Measurements from ENCODE around the gene NRG2. TPM values are rescaled to one million over a fixed set of nuclear protein-coding genes. Genes with fewer than 3 reads are reported as not detected.

NRG2 gene
- total RNA-seq, 2 donors from 2014 or later: 6.6 to 11.1 TPM

DNA sequence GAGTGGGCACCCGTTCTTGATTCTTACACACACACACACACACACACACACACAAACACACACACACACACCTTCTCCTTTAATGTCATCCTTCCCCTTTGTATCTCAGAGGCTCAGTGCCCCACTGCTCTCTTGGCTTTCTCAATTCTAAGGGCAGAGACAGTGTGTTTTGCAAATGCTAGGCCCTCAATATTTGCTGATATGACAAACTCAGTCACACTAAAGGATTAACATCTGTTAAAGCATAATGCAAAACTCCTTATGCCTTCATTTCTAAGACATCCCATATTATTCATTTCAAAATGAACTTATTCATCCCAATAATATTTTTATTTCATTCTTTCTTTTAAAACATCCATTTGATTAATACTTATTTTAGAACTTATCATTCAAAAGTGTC lies 8.9 kb upstream of the NRG2 start:
- H3K9me3 ChIP-seq: no peaks in the 10 kb centered on the region
- intact Hi-C loops (cut with DNase I): no loop called here
- no peaks in the 10 kb centered on the region for H3K36me3 ChIP-seq
- 50% methylated on average over 1 of the region's 1 CpG for WGBS
- H3K27me3 ChIP-seq (replicated peaks; ENCODE audit: insufficient read depth): no peaks in the 10 kb centered on the region
- DNase-seq (ENCODE audit: low spot score): no peak
- no peaks in the 10 kb centered on the region for H3K4me1 ChIP-seq (replicated peaks)
- TF ChIP-seq POLR2A (IDR thresholded peaks at IDR 0.05) (no peak), POLR2AphosphoS5 (IDR thresholded peaks at IDR 0.05) (no peak)
- TF ChIP-seq, protein P1, sequence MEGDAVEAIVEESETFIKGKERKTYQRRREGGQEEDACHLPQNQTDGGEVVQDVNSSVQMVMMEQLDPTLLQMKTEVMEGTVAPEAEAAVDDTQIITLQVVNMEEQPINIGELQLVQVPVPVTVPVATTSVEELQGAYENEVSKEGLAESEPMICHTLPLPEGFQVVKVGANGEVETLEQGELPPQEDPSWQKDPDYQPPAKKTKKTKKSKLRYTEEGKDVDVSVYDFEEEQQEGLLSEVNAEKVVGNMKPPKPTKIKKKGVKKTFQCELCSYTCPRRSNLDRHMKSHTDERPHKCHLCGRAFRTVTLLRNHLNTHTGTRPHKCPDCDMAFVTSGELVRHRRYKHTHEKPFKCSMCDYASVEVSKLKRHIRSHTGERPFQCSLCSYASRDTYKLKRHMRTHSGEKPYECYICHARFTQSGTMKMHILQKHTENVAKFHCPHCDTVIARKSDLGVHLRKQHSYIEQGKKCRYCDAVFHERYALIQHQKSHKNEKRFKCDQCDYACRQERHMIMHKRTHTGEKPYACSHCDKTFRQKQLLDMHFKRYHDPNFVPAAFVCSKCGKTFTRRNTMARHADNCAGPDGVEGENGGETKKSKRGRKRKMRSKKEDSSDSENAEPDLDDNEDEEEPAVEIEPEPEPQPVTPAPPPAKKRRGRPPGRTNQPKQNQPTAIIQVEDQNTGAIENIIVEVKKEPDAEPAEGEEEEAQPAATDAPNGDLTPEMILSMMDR (IDR thresholded peaks at IDR 0.05): no peak
- H3K27ac ChIP-seq: no peak overlapping the region
- no peak overlapping the region for H3K4me3 ChIP-seq

DNA sequence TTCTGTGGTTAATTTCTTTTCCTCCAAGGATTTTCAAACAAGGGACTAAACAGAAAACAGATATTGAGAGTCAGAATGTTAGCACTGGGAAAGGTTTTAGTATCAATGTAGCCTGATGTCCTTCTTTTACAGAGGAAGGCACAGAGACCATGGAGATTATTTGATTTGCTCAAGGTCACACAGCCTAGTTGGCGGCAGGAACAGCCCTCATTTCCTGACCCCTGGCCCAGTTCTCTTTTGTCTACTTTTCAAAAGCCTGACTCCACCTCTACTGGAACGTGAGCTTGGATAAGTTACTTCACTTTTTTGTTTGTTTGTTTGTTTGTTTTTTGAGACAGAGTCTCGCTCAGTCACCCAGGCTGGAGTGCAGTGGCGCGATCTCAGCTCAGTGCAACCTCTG lies 6.6 kb upstream of the NRG2 start:
- Histone ChIP-seq H3K4me3 (no peak overlapping the region), H3K4me1 (replicated peaks) (no peaks in the 10 kb centered on the region), H3K36me3 (no peaks in the 10 kb centered on the region), H3K27ac (no peak overlapping the region), H3K9me3 (no peaks in the 10 kb centered on the region), H3K27me3 (replicated peaks; ENCODE audit: insufficient read depth) (no peaks in the 10 kb centered on the region)
- WGBS: 85% methylated on average over 5 of the region's 5 CpGs
- TF ChIP-seq, protein P1 (IDR thresholded peaks at IDR 0.05): no peak
- TF ChIP-seq POLR2A (IDR thresholded peaks at IDR 0.05) (no peak), POLR2AphosphoS5 (IDR thresholded peaks at IDR 0.05) (no peak)
- DNase-seq (ENCODE audit: low spot score): no peak
- intact Hi-C loops (cut with DNase I): no loop called here

DNA sequence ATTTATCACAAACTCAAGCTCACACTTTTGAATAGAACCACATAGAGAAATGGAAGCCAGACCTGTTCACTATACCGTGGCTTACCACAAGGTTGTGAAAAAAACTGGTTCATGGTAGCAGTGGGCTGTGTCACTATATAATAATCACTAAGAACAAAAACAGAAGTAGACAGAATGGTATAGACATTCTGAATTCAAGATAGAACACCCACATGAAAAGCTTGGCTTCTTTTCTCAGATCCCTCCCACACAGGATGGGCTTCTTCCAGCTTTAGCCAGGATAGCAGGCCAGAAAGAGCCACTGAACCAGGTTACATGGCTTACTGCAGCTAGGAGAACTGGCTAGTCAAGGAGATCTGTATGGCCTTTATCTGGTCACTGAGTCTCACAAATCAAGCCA lies 6.1 kb upstream of the NRG2 start:
- Histone ChIP-seq H3K27ac (no peak overlapping the region), H3K4me1 (replicated peaks) (no peaks in the 10 kb centered on the region), H3K4me3 (no peak overlapping the region), H3K9me3 (no peaks in the 10 kb centered on the region), H3K27me3 (replicated peaks; ENCODE audit: insufficient read depth) (no peaks in the 10 kb centered on the region), H3K36me3 (no peaks in the 10 kb centered on the region)
- DNase-seq (ENCODE audit: low spot score): no peak
- TF ChIP-seq, protein P1 (IDR thresholded peaks at IDR 0.05): no peak
- TF ChIP-seq POLR2A (IDR thresholded peaks at IDR 0.05): no peak
- no peak for TF ChIP-seq POLR2AphosphoS5 (IDR thresholded peaks at IDR 0.05)
- intact Hi-C loops (cut with DNase I): no loop called here
- WGBS: 76% methylated on average over 1 of the region's 1 CpG

DNA sequence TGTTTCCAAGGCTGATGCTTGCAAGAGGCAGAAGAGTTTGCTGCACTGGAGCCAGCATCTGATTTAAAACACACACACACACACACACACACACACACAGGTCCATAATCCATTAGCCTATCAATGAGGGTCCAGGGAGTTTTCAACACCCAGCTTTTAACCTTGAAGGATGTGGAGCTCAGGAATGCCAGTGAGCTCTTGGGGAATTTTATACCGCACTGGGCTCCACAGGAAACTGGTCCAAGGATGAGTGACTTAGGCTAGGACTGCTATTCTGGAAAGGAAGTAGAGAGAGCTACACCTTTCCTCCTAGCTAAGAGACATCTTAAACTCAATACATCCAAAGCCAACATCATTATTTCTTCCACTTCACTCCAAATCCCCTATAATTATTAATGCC lies 942 bp upstream of the NRG2 start:
- Histone ChIP-seq H3K9me3 (no peaks in the 10 kb centered on the region), H3K4me3 (no peak overlapping the region), H3K27ac (no peak overlapping the region), H3K27me3 (replicated peaks; ENCODE audit: insufficient read depth) (no peaks in the 10 kb centered on the region), H3K4me1 (replicated peaks) (no peaks in the 10 kb centered on the region), H3K36me3 (no peaks in the 10 kb centered on the region)
- WGBS: 38% methylated on average over 1 of the region's 1 CpG
- intact Hi-C loops (cut with DNase I): no loop called here
- DNase-seq (ENCODE audit: low spot score): no peak
- TF ChIP-seq POLR2AphosphoS5 (IDR thresholded peaks at IDR 0.05) (no peak), POLR2A (IDR thresholded peaks at IDR 0.05) (no peak)
- TF ChIP-seq, protein P1 (IDR thresholded peaks at IDR 0.05): no peak

DNA sequence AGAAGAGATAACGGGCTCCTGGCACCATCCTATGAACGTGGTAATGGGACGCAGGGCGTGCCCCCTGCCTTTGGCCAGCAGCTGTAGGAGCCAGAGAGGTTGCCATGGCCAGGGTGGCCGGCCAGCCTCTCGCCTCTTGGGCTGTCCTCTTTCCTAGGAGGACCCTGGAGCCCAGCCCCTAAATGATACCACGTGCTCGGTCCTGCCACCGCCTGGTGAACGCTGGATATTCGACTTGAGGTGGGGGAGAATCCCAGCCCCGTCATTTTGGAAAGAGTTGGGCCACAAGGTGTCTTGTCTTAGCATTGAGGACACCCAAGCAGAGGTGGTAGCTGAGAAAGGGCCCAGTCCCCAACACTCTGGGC lies 391 bp upstream of the NRG2 start:
- WGBS: 0% methylated on average over 12 of the region's 12 CpGs
- H3K27ac ChIP-seq: no peak overlapping the region
- no peaks in the 10 kb centered on the region for H3K36me3 ChIP-seq
- no peaks in the 10 kb centered on the region for H3K4me1 ChIP-seq (replicated peaks)
- no peaks in the 10 kb centered on the region for H3K27me3 ChIP-seq (replicated peaks; ENCODE audit: insufficient read depth)
- H3K9me3 ChIP-seq: no peaks in the 10 kb centered on the region
- no peak for TF ChIP-seq POLR2AphosphoS5 (IDR thresholded peaks at IDR 0.05)
- TF ChIP-seq POLR2A (IDR thresholded peaks at IDR 0.05): no peak
- peak overlapping the region; percentile 43 to 46 for H3K4me3 ChIP-seq
- DNase-seq (ENCODE audit: low spot score): no peak
- intact Hi-C loops (cut with DNase I): no loop called here

All from prostate gland (tissue), 2 donors.